H1 (cell line): ENCODE measurements around the gene SIDT1. TPM values are rescaled to one million over a fixed set of nuclear protein-coding genes. Genes with fewer than 3 reads are reported as not detected.

Experiments used
- CTCF ChIA-PET: fragments of 300-600 bp; sonication (Branson Sonifier 250); formaldehyde crosslinking; loops from one replicate; lab custom pipeline; 2021; ENCODE audit not compliant: partially characterized antibody; lab: Charles Lee
- POLR2A ChIA-PET: fragments of 300-600 bp; sonication (Branson Sonifier 250); formaldehyde crosslinking; loops from one replicate; lab custom pipeline; 2021; ENCODE audit warnings: inconsistent platforms; ENCODE audit not compliant: partially characterized antibody; lab: Charles Lee
- DNase-seq, 2 experiments: peaks; one replicate each; pipeline versions ENCODE4 v3.0.0 to v3.0.0-alpha.2; 2010 to 2022; ENCODE audit warnings: low spot score in 2 of 2, low read depth in 1 of 2, mixed read lengths in 1 of 2
- FAIRE-seq: peaks from 2 replicates; lab custom pipeline; 2011; peaks lifted over from hg19 to GRCh38; lab: Jason Lieb, UNC
- H2AFZ ChIP-seq: 2 replicates; pipeline ENCODE4 v1.8.1; 2012; ENCODE audit warnings: low read length, inconsistent platforms
- H2AK5ac ChIP-seq: 2 replicates; pipeline ENCODE4 v1.6.1; 2013; ENCODE audit warnings: low read depth, low read length
- H2BK120ac ChIP-seq: replicated peaks from 2 replicates; pipeline ENCODE3; 2013; ENCODE audit warnings: low read depth, low read length, inconsistent platforms
- H2BK12ac ChIP-seq: 2 replicates; pipeline ENCODE4 v1.6.1; 2013; ENCODE audit warnings: low read depth, low read length
- H2BK15ac ChIP-seq: 2 replicates; pipeline ENCODE4 v1.6.1; 2013; ENCODE audit warnings: low read length
- H2BK20ac ChIP-seq: 2 replicates; pipeline ENCODE4 v1.6.1; 2013; ENCODE audit warnings: low read length
- H2BK5ac ChIP-seq: 2 replicates; pipeline ENCODE4 v1.6.1; 2013; ENCODE audit warnings: low read depth, low read length
- H3K14ac ChIP-seq: 2 replicates; pipeline ENCODE4 v1.6.1; 2013; ENCODE audit warnings: inconsistent platforms; ENCODE audit not compliant: insufficient read length
- H3K18ac ChIP-seq: 2 replicates; pipeline ENCODE4 v1.6.1; 2013; ENCODE audit warnings: low read length; ENCODE audit errors: extremely low read depth
- H3K23ac ChIP-seq: 2 replicates; pipeline ENCODE4 v1.6.1; 2013; ENCODE audit warnings: inconsistent platforms; ENCODE audit not compliant: insufficient read length
- H3K23me2 ChIP-seq: 2 replicates; pipeline ENCODE4 v1.6.1; 2013; ENCODE audit warnings: low read depth, low read length
- H3K27ac ChIP-seq: 2 replicates; pipeline ENCODE4 v1.6.1; 2011; ENCODE audit warnings: low read depth, low read length, inconsistent platforms
- H3K27me3 ChIP-seq, 4 experiments: replicated peaks in 1 of 4; 1 replicate in 1 of 4; 2 replicates in 3 of 4; pipeline versions ENCODE4 v1.6.1 to v1.8.1; 2011 to 2013; ENCODE audit warnings: low read length in 3 of 4, mild to moderate bottlenecking in 3 of 4, inconsistent platforms in 2 of 4, mixed read lengths in 2 of 4, moderate library complexity in 1 of 4; ENCODE audit not compliant: control insufficient read depth in 3 of 4, insufficient read depth in 3 of 4; ENCODE audit errors: extremely low read depth in 1 of 4
- H3K36me3 ChIP-seq, 4 experiments: 2 replicates each; pipeline versions ENCODE4 v1.6.1 to v1.8.1; 2011 to 2013; ENCODE audit warnings: mild to moderate bottlenecking in 4 of 4, low read length in 3 of 4, moderate library complexity in 2 of 4, control low read depth in 1 of 4, inconsistent platforms in 1 of 4; ENCODE audit not compliant: insufficient read depth in 4 of 4, control insufficient read depth in 2 of 4
- H3K4ac ChIP-seq: replicated peaks from 2 replicates; pipeline ENCODE3; 2013; ENCODE audit warnings: low read length, low read depth, mixed read lengths, inconsistent platforms; ENCODE audit not compliant: insufficient read length
- H3K4me1 ChIP-seq, 4 experiments: replicated peaks in 1 of 4; 1 replicate in 1 of 4; 2 replicates in 3 of 4; pipeline versions ENCODE4 v1.6.1 to v1.8.1; 2011 to 2013; ENCODE audit warnings: low read length in 3 of 4, inconsistent platforms in 2 of 4, mixed read lengths in 1 of 4; ENCODE audit not compliant: insufficient read depth in 4 of 4, control insufficient read depth in 3 of 4
- H3K4me2 ChIP-seq, 2 experiments: 2 replicates each; pipeline versions ENCODE4 v1.6.1 to v1.8.1; 2011 to 2013; ENCODE audit warnings: low read depth in 2 of 2, low read length in 2 of 2, control low read depth in 1 of 2, inconsistent platforms in 1 of 2, mild to moderate bottlenecking in 1 of 2; ENCODE audit not compliant: insufficient read depth in 1 of 2
- H3K4me3 ChIP-seq, 4 experiments: fragments of 200-600, 300-600 bp in 1 of 4; sonication (generic), shearing (Covaris generic), sonication (Bioruptor Twin) in 1 of 4; 2 replicates each; pipeline versions ENCODE4 v1.5.1 to v1.8.1; 2011 to 2016; ENCODE audit warnings: low read length in 4 of 4, low read depth in 3 of 4, control low read depth in 2 of 4, inconsistent platforms in 2 of 4, mild to moderate bottlenecking in 2 of 4, mixed read lengths in 1 of 4, moderate library complexity in 1 of 4; ENCODE audit not compliant: insufficient read depth in 2 of 4; ENCODE audit errors: extremely low read depth in 1 of 4
- H3K56ac ChIP-seq: replicated peaks from 2 replicates; pipeline ENCODE3; 2013; ENCODE audit warnings: low read depth, mild to moderate bottlenecking, mixed read lengths, low read length, inconsistent platforms; ENCODE audit not compliant: insufficient read length
- H3K79me1 ChIP-seq: 2 replicates; pipeline ENCODE4 v1.6.1; 2013; ENCODE audit warnings: low read depth, low read length, control low read depth
- H3K79me2 ChIP-seq, 2 experiments: 2 replicates each; pipeline versions ENCODE4 v1.6.1 to v1.8.1; 2012 to 2013; ENCODE audit warnings: low read length in 2 of 2, mild to moderate bottlenecking in 2 of 2, inconsistent platforms in 1 of 2; ENCODE audit not compliant: insufficient read depth in 2 of 2, control insufficient read depth in 1 of 2
- H3K9ac ChIP-seq, 4 experiments: replicated peaks in 1 of 4; 1 replicate in 1 of 4; 2 replicates in 3 of 4; pipeline versions ENCODE4 v1.6.1 to v1.8.1; 2011 to 2013; ENCODE audit warnings: low read depth in 3 of 4, low read length in 3 of 4, control low read depth in 2 of 4, mild to moderate bottlenecking in 2 of 4, moderate library complexity in 2 of 4, inconsistent platforms in 1 of 4; ENCODE audit errors: extremely low read depth in 1 of 4
- H3K9me3 ChIP-seq, 2 experiments: 2 replicates each; pipeline versions ENCODE4 v1.6.1 to v1.8.1; 2012 to 2013; ENCODE audit warnings: mild to moderate bottlenecking in 2 of 2, moderate library complexity in 2 of 2, control low read depth in 1 of 2, inconsistent platforms in 1 of 2, low read depth in 1 of 2, low read length in 1 of 2, mixed read lengths in 1 of 2; ENCODE audit not compliant: insufficient read depth in 2 of 2
- H4K20me1 ChIP-seq, 2 experiments: replicated peaks in 1 of 2; 2 replicates each; pipeline versions ENCODE3 to v1.8.1; 2011 to 2013; ENCODE audit warnings: inconsistent platforms in 2 of 2, low read length in 2 of 2, mild to moderate bottlenecking in 1 of 2; ENCODE audit not compliant: insufficient read depth in 2 of 2, control insufficient read depth in 1 of 2
- H4K5ac ChIP-seq: 2 replicates; pipeline ENCODE4 v1.6.1; 2013; ENCODE audit warnings: low read length, low read depth, mixed read lengths, inconsistent platforms; ENCODE audit not compliant: insufficient read length
- H4K8ac ChIP-seq: 2 replicates; pipeline ENCODE4 v1.8.0; 2013; ENCODE audit warnings: mild to moderate bottlenecking, moderate library complexity, low read length, inconsistent platforms; ENCODE audit not compliant: insufficient read depth; ENCODE audit errors: extremely low read depth
- H4K91ac ChIP-seq: replicated peaks from 2 replicates; pipeline ENCODE3; 2013; ENCODE audit warnings: low read length, mixed read lengths, inconsistent platforms; ENCODE audit not compliant: insufficient read length
- MAFK ChIP-seq: IDR thresholded peaks from 2 replicates; pipeline ENCODE4 v1.6.1; 2012; ENCODE audit warnings: low read depth, mild to moderate bottlenecking, improper control_type of control experiment, low read length
- NANOG ChIP-seq: IDR thresholded peaks from 2 replicates; pipeline ENCODE4 v1.6.1; 2011; ENCODE audit warnings: low read length, low read depth, mild to moderate bottlenecking, inconsistent platforms; ENCODE audit not compliant: insufficient read depth, poor library complexity, severe bottlenecking
- RNF2 ChIP-seq: fragments of 200-900, 300-1000 bp; sonication (generic); IDR thresholded peaks from 2 replicates; pipeline ENCODE4 v1.7.1; 2016; ENCODE audit warnings: borderline replicate concordance, low read depth, mild to moderate bottlenecking, antibody characterized with exemption, low read length; ENCODE audit not compliant: poor library complexity, severe bottlenecking; ENCODE audit errors: missing control alignments
- ZNF274 ChIP-seq: IDR thresholded peaks from 2 replicates; pipeline ENCODE4 v1.7.0; 2012; ENCODE audit warnings: low read length, borderline replicate concordance; ENCODE audit errors: extremely low read depth
- WGBS, 2 experiments: shearing (Covaris generic) in 1 of 2; methylation state at CpG; one replicate each; pipeline versions ENCODE4 v1.1.6 to v1.1.7; 2013 to 2015; ENCODE audit warnings: low lambda C conversion rate in 2 of 2, mixed read lengths in 2 of 2, inconsistent platforms in 1 of 2, low coverage in 1 of 2, missing lambda C conversion rate in 1 of 2; ENCODE audit not compliant: insufficient replicate concordance in 2 of 2, insufficient coverage in 1 of 2, insufficient read length in 1 of 2; ENCODE audit errors: extremely low coverage in 1 of 2, missing lambda C conversion rate in 1 of 2; 5-methylcytosine and 5-hydroxymethylcytosine counted together
- polyA plus RNA-seq, 7 experiments: library from polyadenylated mRNA; depleted of rRNA in 3 of 7; stranded (reverse) in 5 of 7; unstranded in 2 of 7; fragments of >200 nt in 5 of 7; fragments of 200-250 nt in 2 of 7; gene quantifications; 1 replicate in 5 of 7; 2 replicates in 1 of 7; 4 replicates in 1 of 7; pipeline versions ENCODE4 v1.2.1 to v1.2.3, GENCODE V29; 2011 to 2013; ENCODE audit warnings: missing spikeins in 2 of 7, mixed read lengths in 2 of 7
- total RNA-seq: library from RNA; stranded (reverse); fragmentation: NEBNext Ultra II Directional; extraction: Animal tissue kit (Norgen Biotek cat#: 25700); gene quantifications from 2 replicates; pipeline ENCODE4 v1.2.1, GENCODE V29; 2021

SIDT1 gene
- total and polyA plus RNA-seq, 2 of the 8 experiments (the other 6 are each of a cell fraction or from before 2014, with no cell fraction given) = 0.06 TPM; not detected in 1

DNA sequence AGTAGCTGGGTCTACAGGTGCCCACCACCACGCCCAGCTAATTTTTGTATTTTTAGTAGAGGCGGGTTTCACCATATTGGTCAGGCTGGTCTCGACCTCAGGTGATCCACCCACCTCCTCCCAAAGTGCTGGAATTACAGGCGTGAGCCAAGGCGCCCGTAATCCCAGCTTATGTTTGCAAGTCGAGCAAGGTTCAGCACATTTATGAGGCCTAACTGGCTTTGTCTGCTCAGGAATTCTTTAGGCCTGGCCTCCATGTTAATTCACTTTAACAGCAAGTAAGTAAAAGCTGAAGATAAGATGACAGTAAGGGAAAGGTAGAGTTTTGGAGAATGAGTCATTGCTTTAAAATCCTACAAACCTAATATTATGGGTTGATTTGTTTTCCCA lies 24.6 kb downstream of the SIDT1 start:
- no peak overlapping the region for H4K91ac ChIP-seq
- H4K20me1 ChIP-seq = no peaks in the 10 kb centered on the region
- H2BK120ac ChIP-seq = no peak overlapping the region
- H3K79me2 ChIP-seq = no peaks in the 10 kb centered on the region
- no peaks in the 10 kb centered on the region for H3K27me3 ChIP-seq
- TF ChIP-seq ZNF274 (no peak), MAFK (no peak), RNF2 (no peak), NANOG (no peak)
- DNase-seq (no peak), FAIRE-seq (no peak)
- no peaks in the 10 kb centered on the region for H3K9me3 ChIP-seq
- no peak overlapping the region for H3K9ac ChIP-seq
- no peak overlapping the region for H2BK15ac ChIP-seq
- WGBS, 2 experiments = 88% methylated on average over 7 of the region's 7 CpGs; no CpG with 5 or more reads in 1 of the 2 experiments
- POLR2A ChIA-PET = no interaction called here
- no peak overlapping the region for H3K18ac ChIP-seq
- no peak overlapping the region for H2BK20ac ChIP-seq
- no peak overlapping the region for H3K23ac ChIP-seq
- no peak overlapping the region for H3K4ac ChIP-seq
- no peak overlapping the region for H3K4me3 ChIP-seq
- H3K27ac ChIP-seq = no peak overlapping the region
- CTCF ChIA-PET = interaction anchor here (0.6 to 3.4 kb wide), 6 partner anchors 10 to 208 kb away, joined by 3 to 19 read pairs (median 4); no protein-coding TSS in a partner anchor
- no peak overlapping the region for H3K14ac ChIP-seq
- no peak overlapping the region for H3K56ac ChIP-seq
- H2AFZ ChIP-seq = no peak overlapping the region
- no peak overlapping the region for H4K5ac ChIP-seq
- H3K79me1 ChIP-seq = no peaks in the 10 kb centered on the region
- no peak overlapping the region for H2BK12ac ChIP-seq
- no peak overlapping the region for H3K4me2 ChIP-seq
- H2BK5ac ChIP-seq = no peak overlapping the region
- H3K23me2 ChIP-seq = no peaks in the 10 kb centered on the region; the same call in 1 of the 2 replicates
- H3K4me1 ChIP-seq = no peaks in the 10 kb centered on the region
- H2AK5ac ChIP-seq = no peak overlapping the region
- H4K8ac ChIP-seq = no peak overlapping the region
- no peaks in the 10 kb centered on the region for H3K36me3 ChIP-seq
